Measurements from ENCODE around the gene REPIN1.

REPIN1 gene

DNA sequence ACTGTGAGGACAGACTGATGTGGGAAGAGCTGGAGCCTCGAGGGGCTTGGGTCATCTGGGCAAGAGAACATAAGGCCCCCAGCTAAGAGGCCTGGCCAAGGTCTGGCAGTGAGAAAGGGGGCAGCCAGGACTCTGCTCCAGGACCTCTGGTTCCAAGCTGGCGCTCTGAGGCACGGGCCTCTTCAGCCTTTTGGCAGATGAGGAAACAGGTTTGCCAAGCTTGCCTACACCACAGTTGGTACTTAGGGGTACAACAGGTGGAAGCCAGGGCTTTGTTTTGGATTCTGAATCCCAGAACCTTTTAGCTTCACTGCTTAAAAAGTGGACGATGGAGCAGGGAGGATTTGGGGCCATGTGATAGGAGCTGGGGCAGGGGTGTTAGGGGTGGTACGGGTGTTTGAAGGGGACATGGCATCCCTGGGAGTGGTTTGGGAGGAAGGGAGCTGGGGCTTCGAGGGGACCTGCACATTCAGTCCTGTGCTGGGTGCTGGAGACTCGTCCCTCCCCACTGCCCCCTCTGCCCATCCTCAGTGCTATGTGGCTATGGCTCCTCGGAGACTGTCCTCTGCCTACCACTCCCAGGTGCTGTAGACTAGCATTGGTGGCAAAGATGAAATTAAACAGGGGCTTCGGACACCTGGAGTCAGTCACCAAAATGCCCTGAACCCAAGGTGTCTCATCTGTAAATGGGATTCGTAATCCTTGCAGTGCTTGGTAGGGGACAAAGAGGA, 40.8 kb downstream of the REPIN1 start:
- no peak for DNase-seq

DNA sequence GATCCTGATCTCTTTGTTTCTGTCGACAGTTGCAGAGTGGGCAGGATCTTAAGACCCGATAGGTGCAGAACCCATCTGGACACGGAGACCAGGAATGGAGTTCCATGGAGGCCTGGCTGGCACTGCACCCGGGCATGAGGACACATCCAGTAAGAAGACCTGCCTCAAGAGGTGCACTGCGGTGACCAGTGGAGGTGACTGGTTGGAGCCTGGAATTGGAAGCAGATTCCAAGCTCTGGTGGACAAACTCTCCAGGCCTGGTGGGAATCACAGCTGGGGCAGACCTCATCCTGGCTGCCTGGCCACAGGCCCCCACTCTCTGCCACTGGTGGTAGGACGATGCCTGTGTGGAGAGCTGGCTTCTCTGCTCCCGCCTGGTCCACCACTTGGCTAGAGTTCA, 41.5 kb downstream of the REPIN1 start:
- no peak for DNase-seq

DNA sequence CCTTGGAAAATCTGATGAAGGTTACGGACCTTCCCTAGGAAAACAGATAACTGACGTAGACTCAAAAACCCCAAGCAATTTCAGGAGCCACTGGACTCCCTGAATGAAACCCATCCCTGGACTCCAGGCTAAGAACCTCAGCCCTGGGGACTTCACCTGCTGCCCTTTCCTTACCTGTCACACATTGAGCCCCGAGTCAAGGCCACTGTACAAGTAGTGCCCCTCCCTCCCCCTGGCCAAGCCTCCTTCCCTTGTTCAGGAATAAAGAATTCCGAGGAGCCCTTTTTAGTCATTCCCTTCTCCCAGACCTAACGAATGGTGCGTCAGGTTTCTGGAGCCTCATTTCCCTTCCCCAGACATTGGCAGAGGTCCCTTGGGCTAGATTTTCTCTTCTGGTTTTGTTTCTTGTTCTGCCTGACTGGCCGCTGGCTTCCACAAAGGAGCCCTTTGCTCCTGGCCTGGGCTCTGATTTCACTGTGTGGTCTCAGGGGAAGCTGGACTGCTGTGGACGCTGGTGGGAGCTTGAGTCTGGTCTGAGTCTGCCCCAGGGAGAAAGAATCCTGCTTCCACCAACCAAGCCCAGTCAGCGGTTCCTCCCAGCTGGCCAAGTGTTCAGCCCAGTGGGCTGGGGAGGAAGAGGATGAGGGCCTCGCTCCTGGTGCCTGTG, 42.2 kb downstream of the REPIN1 start:
- no peak for DNase-seq

DNA sequence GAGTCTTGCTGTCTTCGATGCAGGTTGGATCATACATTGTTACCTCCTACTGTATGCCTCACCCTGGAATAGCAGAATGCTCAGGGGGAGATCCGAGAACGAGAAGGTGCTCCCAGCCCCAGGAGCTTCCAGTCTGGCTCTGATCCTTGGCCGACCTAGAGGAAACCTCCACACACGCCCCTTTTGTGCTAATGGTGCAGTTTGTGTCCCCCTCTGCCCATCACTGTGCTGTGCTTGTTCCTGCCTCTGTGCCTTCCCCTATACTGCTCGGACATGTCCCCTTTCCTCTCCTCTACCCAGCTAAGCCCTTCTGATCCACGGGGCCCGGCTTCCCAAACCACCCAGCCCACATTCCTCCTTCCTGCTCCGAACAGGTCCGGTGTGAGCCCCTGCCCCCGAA, 43.0 kb downstream of the REPIN1 start:
- no peak for DNase-seq

DNA sequence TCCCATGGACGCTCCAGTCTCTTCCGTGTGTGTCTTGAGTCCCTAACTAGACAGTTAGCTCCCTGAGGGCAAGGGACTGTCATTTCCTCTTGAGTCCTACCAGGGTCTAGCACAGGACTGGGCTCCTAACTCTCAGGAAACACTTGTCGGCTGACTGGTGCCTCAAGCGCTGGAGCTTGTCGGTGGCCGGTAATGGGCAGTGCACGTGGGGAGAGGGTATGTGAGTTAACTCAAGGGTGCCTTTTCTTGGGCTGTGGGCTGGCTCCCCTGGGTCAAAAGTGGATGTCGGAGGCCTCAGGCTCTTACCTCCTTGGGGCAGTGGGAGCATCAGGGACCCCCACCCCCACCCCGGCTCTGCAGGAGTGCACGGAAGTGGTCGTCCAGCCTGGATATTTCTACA, 43.4 kb downstream of the REPIN1 start:
- DNase-seq = no peak

DNA sequence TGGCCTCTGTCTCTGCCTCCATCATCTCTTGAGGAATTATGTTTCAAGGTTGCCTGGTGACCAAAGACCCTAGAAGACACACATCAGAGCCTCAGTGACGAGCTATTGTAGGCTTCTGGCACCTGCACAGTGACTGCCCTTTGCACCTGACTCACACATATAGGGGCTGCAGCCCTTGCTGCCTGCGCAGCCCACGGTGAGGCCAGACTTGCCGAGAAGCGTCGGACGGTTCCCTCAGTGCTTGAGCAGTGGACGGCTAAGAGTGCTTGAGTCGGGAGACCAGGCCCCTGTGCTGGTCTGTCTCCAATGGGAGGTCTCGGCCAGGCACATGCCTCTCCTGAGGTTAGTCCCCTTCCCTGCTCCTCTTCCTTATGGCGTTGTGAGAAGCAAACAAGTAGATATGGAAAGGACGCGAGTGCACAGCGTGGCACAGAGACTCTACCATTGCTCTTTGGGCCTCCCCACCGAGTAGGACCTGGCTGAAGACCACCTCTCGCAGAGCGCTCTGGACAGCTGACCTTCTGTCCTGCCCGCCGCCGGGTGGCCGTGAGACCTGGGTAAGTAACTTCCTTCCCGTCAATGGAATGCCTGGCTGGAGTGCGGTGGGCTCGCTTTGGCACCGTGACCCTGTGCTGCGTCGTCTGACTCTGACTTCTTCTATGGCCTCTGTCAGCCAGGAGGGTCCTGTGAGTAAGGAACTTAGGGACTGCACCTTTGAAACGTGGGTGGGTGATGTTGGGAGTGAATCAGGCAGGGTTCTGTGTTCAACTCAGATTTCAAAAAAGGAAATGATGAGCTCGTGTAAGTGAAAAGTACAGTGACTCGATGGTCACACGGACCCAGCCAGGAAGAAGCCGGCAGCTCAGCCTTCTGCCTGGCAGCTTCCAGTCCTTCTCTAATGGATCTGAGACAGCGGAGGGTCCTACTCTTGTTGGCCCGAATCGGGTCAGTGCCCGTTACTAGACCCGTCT, 44.2 kb downstream of the REPIN1 start:
- DNase-seq = no peak

DNA sequence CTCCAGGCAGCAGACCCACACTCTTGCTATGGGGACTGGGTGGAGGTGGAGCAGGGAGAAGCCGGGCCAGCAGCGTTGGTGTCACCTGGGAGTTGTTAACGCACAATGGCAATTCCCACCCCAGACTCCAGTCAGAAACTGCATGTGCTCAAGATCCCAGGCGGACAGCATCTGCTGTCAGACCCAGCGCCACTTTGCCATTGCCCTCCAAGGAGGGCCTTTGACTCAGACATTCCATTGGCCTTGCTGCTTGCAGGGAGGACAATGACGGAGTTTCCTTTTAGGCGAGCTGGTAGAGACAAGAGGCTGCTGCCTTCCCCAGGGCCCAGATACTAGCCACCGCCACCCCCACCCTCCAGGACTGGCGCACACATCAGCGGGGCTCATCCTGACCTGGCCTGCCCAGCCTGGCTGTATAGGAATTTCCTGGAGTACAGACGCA, 45.0 kb downstream of the REPIN1 start:
- DNase-seq = no peak

DNA sequence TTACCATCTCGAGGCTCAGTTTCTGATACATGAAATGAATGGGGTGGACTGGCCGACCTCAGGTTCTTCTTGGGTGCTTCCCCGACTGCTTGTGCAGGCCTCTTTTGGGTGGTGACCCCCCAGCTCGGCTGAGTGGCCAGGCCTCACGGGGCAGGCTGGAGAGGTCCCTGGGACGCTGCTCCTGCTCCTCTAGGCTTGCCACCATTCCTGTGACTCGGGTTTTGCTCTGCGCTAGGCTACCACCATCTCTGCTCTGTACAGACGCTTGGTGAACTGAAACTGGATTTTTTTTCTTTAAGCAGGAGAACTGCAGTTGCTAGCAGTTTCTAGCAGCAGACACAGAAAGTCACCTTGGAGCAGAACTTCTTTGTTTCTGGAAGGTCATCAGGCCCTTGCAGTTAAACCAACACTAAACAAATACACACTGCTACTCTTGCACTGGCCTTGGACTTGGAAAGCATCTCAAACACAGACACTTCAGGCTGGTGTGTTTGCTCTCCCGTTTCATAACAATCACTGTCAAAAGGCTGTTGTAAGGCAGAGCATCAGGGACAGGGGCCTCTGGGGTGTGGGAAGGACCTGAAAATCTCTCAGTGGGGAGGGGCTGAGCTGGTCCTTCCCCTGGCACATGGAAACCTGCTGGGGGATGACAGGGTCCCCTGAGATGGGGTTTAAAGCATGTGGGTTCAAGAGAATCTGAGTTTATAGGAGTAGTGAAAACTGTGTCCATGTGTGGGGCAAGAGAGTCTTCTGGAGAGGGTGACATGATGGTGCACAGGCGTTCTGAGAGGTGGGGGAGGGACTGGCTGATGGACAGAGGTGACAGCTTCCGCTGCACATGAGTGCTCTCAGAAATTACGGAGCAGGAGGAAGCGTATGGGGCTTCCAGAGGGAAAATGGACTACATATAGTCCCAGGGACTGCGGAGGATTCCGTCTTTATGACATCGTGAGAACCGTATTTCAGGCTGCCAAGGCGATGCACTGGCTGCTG, 46.8 kb downstream of the REPIN1 start:
- DNase-seq = no peak

DNA sequence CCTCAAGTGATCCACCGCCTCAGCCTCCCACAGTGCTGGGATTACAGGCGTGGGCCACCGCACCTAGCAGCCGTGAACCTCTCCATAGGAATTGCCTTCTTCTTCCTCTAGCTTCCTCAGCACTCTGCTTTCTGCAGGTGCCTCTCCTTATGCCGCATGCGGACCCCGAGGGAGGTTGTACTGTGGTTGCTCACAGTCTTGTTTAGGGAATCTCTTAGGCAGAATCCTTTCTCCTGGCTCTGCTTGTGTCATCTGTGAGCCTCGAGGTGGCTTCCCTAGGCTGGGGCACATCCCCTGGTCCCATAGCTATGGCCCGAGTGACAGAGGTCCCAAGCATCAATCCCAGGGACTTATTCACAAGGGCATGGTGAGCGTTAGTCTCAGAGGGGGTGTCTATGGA, 48.6 kb downstream of the REPIN1 start:
- DNase-seq = no peak

DNA sequence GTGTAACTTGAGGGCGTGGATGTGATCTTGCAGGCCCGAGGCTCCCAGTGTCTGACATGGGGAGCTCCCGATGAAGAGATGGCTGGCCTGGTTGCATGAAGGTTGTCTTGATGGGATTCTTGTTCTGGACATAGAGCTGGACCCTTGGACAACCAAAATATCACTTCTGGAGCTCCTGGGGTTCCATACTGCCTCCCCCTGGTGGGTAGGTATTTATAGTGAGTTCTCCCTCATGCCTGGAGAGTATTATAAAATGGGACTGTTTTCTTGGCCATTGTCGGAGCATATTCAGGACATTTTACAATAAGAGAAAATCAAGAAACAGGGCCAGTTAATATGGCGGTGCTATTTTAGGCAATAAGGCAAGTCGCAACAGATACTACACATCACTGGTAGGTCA, 49.2 kb downstream of the REPIN1 start:
- no peak for DNase-seq

DNA sequence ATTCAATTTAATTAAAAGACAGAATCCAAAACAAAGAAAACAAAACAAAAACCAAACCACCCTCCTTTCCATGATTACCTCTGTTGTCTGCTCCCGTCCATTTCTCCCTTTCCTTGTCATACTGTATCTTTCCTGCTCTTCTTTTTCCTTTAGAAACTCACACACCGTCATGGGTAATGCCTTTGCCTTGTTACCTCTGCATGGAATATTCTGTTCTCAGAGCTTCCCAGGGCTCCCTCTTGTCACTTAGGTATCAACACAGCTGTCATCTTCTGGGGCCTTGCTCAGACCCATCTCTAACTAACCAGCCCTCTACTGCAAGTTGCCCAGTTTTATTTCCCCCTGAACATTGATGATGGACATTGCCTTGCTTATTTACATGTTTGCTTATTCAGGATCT, 51.6 kb downstream of the REPIN1 start:
- no peak for DNase-seq

DNA sequence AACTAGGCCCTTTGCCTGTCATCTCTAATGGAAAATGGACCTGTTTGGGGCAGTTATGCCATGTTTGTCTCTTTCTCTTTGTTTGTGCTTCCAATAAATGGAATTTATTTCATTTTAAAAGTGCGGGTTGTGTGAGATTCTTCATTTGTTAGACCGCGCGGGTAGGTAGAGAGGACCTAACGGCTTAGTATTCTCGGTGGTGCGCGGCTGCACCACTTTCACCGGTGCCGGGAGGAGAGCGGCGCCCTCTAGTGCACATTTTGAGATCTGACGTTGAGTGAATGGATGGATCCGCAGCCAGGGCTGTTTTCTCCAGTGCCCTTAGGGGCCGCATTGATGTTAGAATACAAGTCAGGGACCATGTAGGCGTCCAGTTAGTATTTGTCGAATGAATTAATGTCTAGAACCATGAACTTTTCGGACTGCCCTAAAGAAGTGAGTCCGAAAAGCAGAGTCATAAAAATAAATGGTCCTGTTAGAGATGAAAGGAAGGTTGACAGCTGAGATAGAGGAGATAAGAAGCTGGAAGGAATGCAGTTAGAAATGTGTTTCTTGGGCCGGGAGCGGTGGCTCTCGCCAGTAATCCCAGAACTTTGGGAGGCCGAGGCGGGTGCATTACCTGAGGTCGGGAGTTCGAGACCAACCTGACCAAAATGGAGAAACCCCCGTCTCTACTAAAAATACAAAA, 52.5 kb downstream of the REPIN1 start:
- DNase-seq = no peak

DNA sequence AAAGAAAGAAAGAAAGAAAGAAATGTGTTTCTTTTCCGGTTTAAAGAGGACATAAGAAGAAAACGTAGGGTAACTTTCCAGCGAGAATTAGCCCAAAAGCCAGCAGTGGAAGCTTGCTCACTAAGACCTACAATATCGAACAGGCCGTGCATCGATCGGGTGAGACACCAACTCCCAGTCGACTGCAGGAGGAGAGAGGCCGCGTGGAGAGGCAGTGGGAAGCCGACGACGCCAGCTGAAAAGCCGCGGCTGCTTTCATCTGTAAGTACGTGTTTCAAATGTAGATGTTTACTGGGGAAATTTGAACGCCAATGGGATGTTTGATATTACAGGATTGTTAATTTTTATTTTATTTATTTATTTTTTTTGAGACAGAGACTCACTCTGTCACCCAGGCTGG, 53.2 kb downstream of the REPIN1 start:
- DNase-seq = no peak

Measured in DMS 273 treated with DMSO at 0.1 percent for 48 hours (cell line).